GM12891 (cell line): ENCODE measurements around the gene CFAP206.

ENCODE experiments used
- POLR2A ChIP-seq: IDR thresholded peaks from 2 replicates; pipeline ENCODE4 v1.6.1; 2011; ENCODE audit warnings: low read depth, low read length, control low read depth
- POLR2AphosphoS5 ChIP-seq: IDR thresholded peaks from 2 replicates; pipeline ENCODE4 v1.6.1; 2011; ENCODE audit warnings: low read depth, low read length, control low read depth
- POU2F2 ChIP-seq: IDR thresholded peaks from 2 replicates; pipeline ENCODE4 v1.6.1; 2011; ENCODE audit warnings: low read depth, mild to moderate bottlenecking, control low read depth, low read length, moderate library complexity
- SPI1 ChIP-seq: IDR thresholded peaks from 2 replicates; pipeline ENCODE4 v1.6.1; 2011; ENCODE audit warnings: low read depth, low read length, control low read depth
- TAF1 ChIP-seq: IDR thresholded peaks from 2 replicates; pipeline ENCODE4 v1.6.1; 2011; ENCODE audit warnings: low read depth, low read length, control low read depth

DNA sequence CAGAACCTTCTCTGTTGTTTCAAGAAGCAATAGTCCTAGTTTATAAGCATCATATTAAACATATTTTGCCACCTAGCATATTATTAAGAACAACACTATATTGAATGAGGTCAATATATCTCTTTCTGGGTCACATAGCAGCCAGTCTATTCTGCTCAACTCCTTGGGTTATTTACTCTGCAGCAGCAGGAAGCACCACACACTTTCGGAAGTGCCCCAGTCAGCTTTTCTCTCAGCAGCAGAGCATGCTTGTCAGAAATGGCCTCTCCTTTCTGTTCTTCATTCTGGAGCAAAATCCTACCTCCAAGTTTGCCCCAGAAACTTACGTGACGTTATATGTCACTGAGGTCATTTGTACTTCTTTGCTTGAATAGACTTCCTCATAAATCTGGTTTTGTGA lies 22.7 kb downstream of the CFAP206 start:
- TF ChIP-seq TAF1 (no peak), POLR2AphosphoS5 (no peak), POLR2A (no peak), POU2F2 (no peak), SPI1 (no peak)
